OCI-LY1 (cell line): Measurements from ENCODE around the gene ACAP2.

Experiments used
- H2AFZ ChIP-seq: fragments of 200-600 bp; sonication (generic), shearing (Covaris generic); 2 replicates; pipeline ENCODE4 v1.6.0; 2014; ENCODE audit warnings: antibody characterized with exemption, mild to moderate bottlenecking, low read length
- H3F3A ChIP-seq: fragments of 200-600 bp; sonication (generic), shearing (Covaris generic); 2 replicates; pipeline ENCODE4 v1.6.0; 2014; ENCODE audit warnings: mild to moderate bottlenecking, antibody characterized with exemption, low read length, moderate library complexity; ENCODE audit not compliant: insufficient read depth
- H3K27ac ChIP-seq: fragments of 200-600 bp; sonication (generic); 2 replicates; pipeline ENCODE4 v1.5.1; 2014; ENCODE audit warnings: low read length, mixed run types, mild to moderate bottlenecking, low read depth; ENCODE audit not compliant: poor library complexity, severe bottlenecking
- H3K27me3 ChIP-seq: fragments of 200-600 bp; sonication (generic); 2 replicates; pipeline ENCODE4 v1.6.0; 2014; ENCODE audit warnings: antibody characterized with exemption, mild to moderate bottlenecking, low read length, moderate library complexity; ENCODE audit not compliant: insufficient read depth
- H3K36me3 ChIP-seq: fragments of 200-600 bp; sonication (generic); 2 replicates; pipeline ENCODE4 v1.6.1; 2014; ENCODE audit warnings: mild to moderate bottlenecking, antibody characterized with exemption, low read length, moderate library complexity, mixed read lengths; ENCODE audit not compliant: insufficient read depth
- H3K4me1 ChIP-seq: fragments of 200-600 bp; sonication (generic); 2 replicates; pipeline ENCODE4 v1.5.1; 2014; ENCODE audit warnings: mild to moderate bottlenecking, low read length, moderate library complexity; ENCODE audit not compliant: insufficient read depth, severe bottlenecking
- H3K4me2 ChIP-seq: fragments of 200-600 bp; sonication (generic), shearing (Covaris generic); 2 replicates; pipeline ENCODE4 v1.6.1; 2014; ENCODE audit warnings: low read length
- H3K4me3 ChIP-seq: fragments of 200-600 bp; sonication (generic); 2 replicates; pipeline ENCODE4 v1.5.1; 2014; ENCODE audit warnings: low read length, low read depth, mild to moderate bottlenecking, mixed read lengths; ENCODE audit not compliant: poor library complexity, severe bottlenecking
- H3K79me2 ChIP-seq: fragments of 200-600 bp; shearing (Covaris generic); 2 replicates; pipeline ENCODE4 v1.6.1; 2016; ENCODE audit warnings: mixed run types, low read length, mixed read lengths; ENCODE audit not compliant: insufficient read depth
- H3K9ac ChIP-seq: fragments of 200-600 bp; sonication (generic), shearing (Covaris generic); 2 replicates; pipeline ENCODE4 v1.6.1; 2014; ENCODE audit warnings: mild to moderate bottlenecking, low read length, mixed read lengths
- H3K9me2 ChIP-seq: fragments of 200-600 bp; sonication (generic), shearing (Covaris generic); 2 replicates; pipeline ENCODE4 v1.6.1; 2014; ENCODE audit warnings: low read depth, mild to moderate bottlenecking, low read length, mixed read lengths
- H3K9me3 ChIP-seq: fragments of 200-600 bp; shearing (Covaris generic); 2 replicates; pipeline ENCODE4 v1.6.1; 2014; ENCODE audit warnings: low read length, mixed read lengths
- H4K20me1 ChIP-seq: fragments of 200-600 bp; sonication (generic), shearing (Covaris generic); 2 replicates; pipeline ENCODE4 v1.6.0; 2016; ENCODE audit warnings: mild to moderate bottlenecking, low read length; ENCODE audit not compliant: insufficient read depth
- CTCF ChIP-seq: fragments of 200-600 bp; sonication (generic), shearing (Covaris generic); IDR thresholded peaks from 2 replicates; pipeline ENCODE4 v1.5.1; 2017; ENCODE audit warnings: mild to moderate bottlenecking, antibody characterized with exemption, low read length, moderate library complexity, mixed read lengths
- EZH2 ChIP-seq: fragments of 200-600 bp; sonication (generic), shearing (Covaris generic); IDR thresholded peaks from 2 replicates; pipeline ENCODE4 v1.8.0; 2017; ENCODE audit warnings: borderline replicate concordance, mixed run types, mild to moderate bottlenecking, antibody characterized with exemption, low read length, moderate library complexity, mixed read lengths

ACAP2 gene

DNA sequence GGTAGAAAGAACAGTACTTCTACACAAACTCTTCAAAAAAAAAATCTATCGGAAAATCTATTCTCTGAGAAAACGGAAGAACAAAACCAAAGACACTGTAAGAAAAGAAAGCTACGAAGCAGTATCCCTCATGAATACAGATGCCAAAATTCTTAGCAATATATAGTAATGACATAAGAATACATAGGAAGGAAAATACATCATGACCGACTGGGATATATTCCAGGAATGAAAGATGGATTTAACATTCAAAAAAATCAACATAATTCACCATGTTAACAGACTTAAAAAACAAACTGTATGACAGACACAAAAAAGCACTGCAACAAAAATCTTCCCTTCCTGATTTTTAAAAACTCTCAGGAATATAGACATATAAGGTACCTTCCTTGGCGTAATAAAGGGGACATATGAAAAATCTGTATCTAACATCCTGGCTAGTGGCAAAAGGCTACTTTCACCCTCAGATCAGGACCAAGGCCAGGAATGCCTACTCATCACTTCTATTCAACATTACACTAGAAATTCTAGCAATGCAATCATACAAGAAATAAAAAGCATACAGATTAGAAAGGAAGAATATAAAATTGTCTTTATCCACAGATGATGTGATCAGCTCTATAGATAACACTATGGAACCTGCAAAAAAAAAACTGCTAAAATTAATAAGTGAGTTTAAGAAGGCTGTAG, 94.2 kb downstream of the ACAP2 start:
- no peak overlapping the region for H3K9ac ChIP-seq
- H3K36me3 ChIP-seq, result peaks cover 26% of the 10 kb centered on the region
- H4K20me1 ChIP-seq, result no peaks in the 10 kb centered on the region; the same call in 1 of the 2 replicates
- H3K9me3 ChIP-seq, result no peaks in the 10 kb centered on the region
- H3K9me2 ChIP-seq, result no peaks in the 10 kb centered on the region
- H3K79me2 ChIP-seq, result peaks cover 17% of the 10 kb centered on the region
- no peak overlapping the region for H3K4me2 ChIP-seq
- TF ChIP-seq CTCF (no peak), EZH2 (no peak)
- H3F3A ChIP-seq, result 0 out of 2 replicates have a peak, but pooled peaks cover 4% of the 10 kb centered on the region
- no peaks in the 10 kb centered on the region for H3K27me3 ChIP-seq
- no peak overlapping the region for H3K4me3 ChIP-seq
- H3K27ac ChIP-seq, result no peak overlapping the region
- no peak overlapping the region for H2AFZ ChIP-seq
- no peaks in the 10 kb centered on the region for H3K4me1 ChIP-seq

- no peaks in the 10 kb centered on the region for H3K9me2 ChIP-seq
- no peaks in the 10 kb centered on the region for H3K27me3 ChIP-seq
- no peaks in the 10 kb centered on the region for H3K79me2 ChIP-seq
- peaks cover 81% of the 10 kb centered on the region for H3K36me3 ChIP-seq
- H3K9me3 ChIP-seq, result no peaks in the 10 kb centered on the region
- no peaks in the 10 kb centered on the region for H3K4me1 ChIP-seq
- H4K20me1 ChIP-seq, result no peaks in the 10 kb centered on the region
- no peak overlapping the region for H3K27ac ChIP-seq
- no peak overlapping the region for H3K4me3 ChIP-seq
- TF ChIP-seq EZH2 (no peak), CTCF (no peak)
- H2AFZ ChIP-seq, result no peak overlapping the region
- H3K9ac ChIP-seq, result no peak overlapping the region
- no peak overlapping the region for H3K4me2 ChIP-seq
- H3F3A ChIP-seq, result no peaks in the 10 kb centered on the region
These were observed 105.1 kb downstream of the ACAP2 start for GRCh38 chr3:195337747-195338146.

GRCh38 chr3:195334967-195335366, 107.9 kb downstream of the ACAP2 start:
- Histone ChIP-seq H3F3A (no peaks in the 10 kb centered on the region), H3K27me3 (no peaks in the 10 kb centered on the region), H3K9me2 (no peaks in the 10 kb centered on the region), H3K4me3 (no peak overlapping the region), H4K20me1 (no peaks in the 10 kb centered on the region), H3K4me1 (no peaks in the 10 kb centered on the region), H3K4me2 (no peak overlapping the region), H3K9me3 (no peaks in the 10 kb centered on the region), H3K36me3 (peaks cover 80% of the 10 kb centered on the region), H2AFZ (no peak overlapping the region), H3K27ac (no peak overlapping the region), H3K9ac (no peak overlapping the region), H3K79me2 (no peaks in the 10 kb centered on the region)
- TF ChIP-seq CTCF (no peak), EZH2 (no peak)
